Right lobe of liver (tissue), 6 donors: ENCODE measurements around the gene TRDMT1. TPM values are rescaled to one million over a fixed set of nuclear protein-coding genes. Genes with fewer than 3 reads are reported as not detected.

Experiments
- ATAC-seq, 4 donors: fragments of 200-7000 bp; cut with Tn5 transposase; one replicate each; pipeline ENCODE4 v1.9.1; 2020; ENCODE audit warnings: mild to moderate bottlenecking in 4 of 4, moderate library complexity in 4 of 4
- DNase-seq, 3 donors: peaks; one replicate each; pipeline ENCODE4 v3.0.0-alpha.2; 2020
- H3K27ac ChIP-seq, 3 donors: fragments of 200-600 bp; one replicate each; pipeline ENCODE4 v1.8.0; 2022
- H3K27me3 ChIP-seq, 2 donors: fragments of 200-600 bp; one replicate each; pipeline ENCODE4 v1.8.0; 2022
- H3K36me3 ChIP-seq, 4 donors: fragments of 200-600 bp; sonication (generic) in 1 of 4; one replicate each; pipeline versions ENCODE4 v1.5.1 to v1.8.0; 2017 to 2022; ENCODE audit warnings: control low read depth in 1 of 4
- H3K4me1 ChIP-seq, 4 donors: fragments of 200-600 bp; sonication (generic) in 1 of 4; one replicate each; pipeline versions ENCODE4 v1.5.1 to v1.8.0; 2017 to 2022; ENCODE audit warnings: control low read depth in 1 of 4
- H3K4me3 ChIP-seq, 3 donors: fragments of 200-600 bp; one replicate each; pipeline ENCODE4 v1.8.0; 2022
- H3K9me3 ChIP-seq, 4 donors: fragments of 200-600 bp; sonication (generic) in 1 of 4; one replicate each; pipeline versions ENCODE4 v1.5.1 to v1.8.0; 2017 to 2022; ENCODE audit warnings: control low read depth in 1 of 4
- POLR2A ChIP-seq: fragments of 450-650 bp; IDR thresholded peaks from one replicate; pipeline ENCODE4 v1.6.1; 2017; ENCODE audit warnings: antibody characterized with exemption, mild to moderate bottlenecking
- WGBS: methylation state at CpG from one replicate; pipeline ENCODE4 v1.1.6; 2018; ENCODE audit warnings: low coverage, low lambda C conversion rate; ENCODE audit not compliant: insufficient coverage; ENCODE audit errors: missing lambda C conversion rate; 5-methylcytosine and 5-hydroxymethylcytosine counted together
- intact Hi-C, 2 donors: fragments of 100-400 bp; cut with DNase I; formaldehyde crosslinking; loops; one replicate each; pipeline versions ENCODE4 v1.11.2 to v1.14.1; 2022
- small RNA-seq, 2 experiments: library from RNA; depleted of rRNA; stranded (forward); fragments of <200 nt; gene quantifications; one replicate each; pipeline ENCODE3, GENCODE V24; 2016
- total RNA-seq, 6 experiments: library from RNA; depleted of rRNA in 2 of 6; stranded (reverse); fragments of >200 nt in 2 of 6; fragmentation: NEBNext Ultra II Directional in 3 of 6; extraction: Animal tissue kit (Norgen Biotek cat#: 25700) in 3 of 6; gene quantifications; one replicate each; pipeline versions ENCODE4 v1.1.0 to v1.2.4, GENCODE V29; 2016 to 2023
- TF ChIP-seq, protein P1 (sequence below), 4 donors: fragments of 200-600 bp in 3 of 4; fragments of 450-650 bp in 1 of 4; IDR thresholded peaks; one replicate each; pipeline versions ENCODE4 v1.5.1 to v1.8.0; 2016 to 2022; ENCODE audit warnings: antibody characterized with exemption in 4 of 4, mild to moderate bottlenecking in 2 of 4
- donor health status: DM: no; HTN: yes; CAD: no.
- donor health status: DM: no; HTN: no; CAD: no.
- donor health status: DM: no; HTN: no; CAD: no.
- donor health status: DM: no; HTN: yes; CAD: no.
- donor health status: DM: no; HTN: yes; CAD: no.

The TRDMT1 gene
- total RNA-seq, 6 experiments from 2014 or later: 0.79 to 2.9 (median 1.6) TPM

- intact Hi-C loops: no loop called here
- ATAC-seq (peak in 3 of 4 donors; percentile 10 to 58 (median 14)), DNase-seq (no peak)
- Histone ChIP-seq H3K27ac (peak overlapping the region in 1 of 3 donors; percentile 14), H3K36me3 (no peaks in the 10 kb centered on the region), H3K27me3 (no peaks in the 10 kb centered on the region), H3K4me3 (no peak overlapping the region), H3K9me3 (no peaks in the 10 kb centered on the region), H3K4me1 (peaks cover 0 to 7% (median 0%) of the 10 kb centered on the region in 4 donors)
- TF ChIP-seq, protein P1, sequence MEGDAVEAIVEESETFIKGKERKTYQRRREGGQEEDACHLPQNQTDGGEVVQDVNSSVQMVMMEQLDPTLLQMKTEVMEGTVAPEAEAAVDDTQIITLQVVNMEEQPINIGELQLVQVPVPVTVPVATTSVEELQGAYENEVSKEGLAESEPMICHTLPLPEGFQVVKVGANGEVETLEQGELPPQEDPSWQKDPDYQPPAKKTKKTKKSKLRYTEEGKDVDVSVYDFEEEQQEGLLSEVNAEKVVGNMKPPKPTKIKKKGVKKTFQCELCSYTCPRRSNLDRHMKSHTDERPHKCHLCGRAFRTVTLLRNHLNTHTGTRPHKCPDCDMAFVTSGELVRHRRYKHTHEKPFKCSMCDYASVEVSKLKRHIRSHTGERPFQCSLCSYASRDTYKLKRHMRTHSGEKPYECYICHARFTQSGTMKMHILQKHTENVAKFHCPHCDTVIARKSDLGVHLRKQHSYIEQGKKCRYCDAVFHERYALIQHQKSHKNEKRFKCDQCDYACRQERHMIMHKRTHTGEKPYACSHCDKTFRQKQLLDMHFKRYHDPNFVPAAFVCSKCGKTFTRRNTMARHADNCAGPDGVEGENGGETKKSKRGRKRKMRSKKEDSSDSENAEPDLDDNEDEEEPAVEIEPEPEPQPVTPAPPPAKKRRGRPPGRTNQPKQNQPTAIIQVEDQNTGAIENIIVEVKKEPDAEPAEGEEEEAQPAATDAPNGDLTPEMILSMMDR (IDR thresholded peaks at IDR 0.05): no peak
- no peak for TF ChIP-seq POLR2A
Measured at GRCh38 chr10:17101910-17102266, 99.6 kb downstream of the TRDMT1 start.

- 36% methylated on average over 7 of the region's 7 CpGs for WGBS
Measured at GRCh38 chr10:17101257-17101909, 100.1 kb downstream of the TRDMT1 start.

GRCh38 chr10:17100586-17100985 is 100.9 kb downstream of the TRDMT1 start:
- intact Hi-C loops: no loop called here
- no peak overlapping the region for H3K4me3 ChIP-seq
- no peaks in the 10 kb centered on the region for H3K36me3 ChIP-seq
- WGBS: 79% methylated on average over 9 of the region's 9 CpGs
- H3K9me3 ChIP-seq: no peaks in the 10 kb centered on the region
- TF ChIP-seq POLR2A: no peak
- TF ChIP-seq, protein P1 (IDR thresholded peaks at IDR 0.05): no peak
- H3K27ac ChIP-seq: no peak overlapping the region
- no peak for ATAC-seq
- DNase-seq: no peak
- no peaks in the 10 kb centered on the region for H3K27me3 ChIP-seq
- H3K4me1 ChIP-seq: peaks cover 0 to 7% (median 0%) of the 10 kb centered on the region in 4 donors

More at GRCh38 chr10:17101257-17101909, 100.1 kb downstream of the TRDMT1 start:
- no peaks in the 10 kb centered on the region for H3K36me3 ChIP-seq
- intact Hi-C loops: no loop called here
- peaks cover 0 to 7% (median 0%) of the 10 kb centered on the region in 4 donors for H3K4me1 ChIP-seq
- peak overlapping the region in 1 of 3 donors; percentile 14 for H3K27ac ChIP-seq
- H3K9me3 ChIP-seq: no peaks in the 10 kb centered on the region
- H3K27me3 ChIP-seq: no peaks in the 10 kb centered on the region
- TF ChIP-seq POLR2A: no peak
- TF ChIP-seq, protein P1 (IDR thresholded peaks at IDR 0.05): no peak
- ATAC-seq (peak; percentile 79 to 100 (median 92)), DNase-seq (peak in 2 of 3 donors; percentile 37 to 49)
- H3K4me3 ChIP-seq: no peak overlapping the region

GRCh38 chr10:17098012-17098411 is 103.5 kb downstream of the TRDMT1 start:
- no peaks in the 10 kb centered on the region for H3K36me3 ChIP-seq
- H3K27ac ChIP-seq: no peak overlapping the region
- no peaks in the 10 kb centered on the region for H3K27me3 ChIP-seq
- no peaks in the 10 kb centered on the region for H3K9me3 ChIP-seq
- ATAC-seq (no peak), DNase-seq (no peak)
- no peak overlapping the region for H3K4me3 ChIP-seq
- TF ChIP-seq, protein P1 (IDR thresholded peaks at IDR 0.05): no peak
- TF ChIP-seq POLR2A: no peak
- peaks cover 0 to 7% (median 0%) of the 10 kb centered on the region in 4 donors for H3K4me1 ChIP-seq
- intact Hi-C loops: no loop called here
- 93% methylated on average over 2 of the region's 3 CpGs for WGBS

Small RNA genes within 50 kb of the gene (small RNA-seq; reads per million reads assigned to genes)
- gene AC067747.1: 0 reads per million in 2 experiments

Other genes with a start within 250 kb of the TRDMT1 start
- under 1 TPM; 0.07 to 0.74 (median 0.27) TPM for gene CUBN, start 71.9 kb downstream of the TRDMT1 start, total RNA-seq
- gene VIM, start 26.6 kb upstream of the TRDMT1 start, total RNA-seq: 100 to 1,000 TPM in 3 of 6 experiments, 10 to 100 TPM in 3; 39.3 to 160 (median 97.4) TPM